CD14-positive monocyte (primary cell): ENCODE measurements around the gene ZBP1. TPM values are rescaled to one million over a fixed set of nuclear protein-coding genes. Genes with fewer than 3 reads are reported as not detected.

Source experiments
- DNase-seq, 3 donors: peaks; one replicate each; pipeline ENCODE4 v3.0.0-alpha.2; 2011 to 2022
- H2AFZ ChIP-seq: 2 replicates; pipeline ENCODE4 v1.6.0; 2012; ENCODE audit warnings: mild to moderate bottlenecking, low read depth, low read length, inconsistent platforms; ENCODE audit not compliant: insufficient read depth, poor library complexity, severe bottlenecking
- H3K27ac ChIP-seq, 2 donors: 1 replicate in 1 of 2; 2 replicates in 1 of 2; pipeline ENCODE4 v1.5.1; 2012 to 2013; ENCODE audit warnings: low read length in 2 of 2, control low read depth in 1 of 2, inconsistent platforms in 1 of 2, low read depth in 1 of 2, mild to moderate bottlenecking in 1 of 2
- H3K27me3 ChIP-seq, 2 donors: one replicate each; pipeline versions ENCODE4 v1.6.0 to v1.6.1; 2011 to 2013; ENCODE audit warnings: low read length in 2 of 2; ENCODE audit not compliant: control insufficient read depth in 2 of 2, insufficient read depth in 2 of 2
- H3K36me3 ChIP-seq, 2 donors: replicated peaks in 1 of 2; 1 replicate in 1 of 2; 2 replicates in 1 of 2; pipeline versions ENCODE4 v1.5.1 to v1.6.1; 2012 to 2013; ENCODE audit warnings: low read length in 2 of 2, control low read depth in 1 of 2, inconsistent platforms in 1 of 2, mild to moderate bottlenecking in 1 of 2; ENCODE audit not compliant: insufficient read depth in 2 of 2, control insufficient read depth in 1 of 2
- H3K4me1 ChIP-seq, 2 donors: 1 replicate in 1 of 2; 2 replicates in 1 of 2; pipeline versions ENCODE4 v1.5.1 to v1.6.1; 2012 to 2013; ENCODE audit warnings: low read length in 2 of 2, control low read depth in 1 of 2, inconsistent platforms in 1 of 2, mild to moderate bottlenecking in 1 of 2, moderate library complexity in 1 of 2; ENCODE audit not compliant: insufficient read depth in 2 of 2, control insufficient read depth in 1 of 2
- H3K4me2 ChIP-seq: replicated peaks from 2 replicates; pipeline ENCODE3; 2012; ENCODE audit warnings: low read length, moderate library complexity, mild to moderate bottlenecking; ENCODE audit not compliant: poor library complexity, severe bottlenecking; ENCODE audit errors: extremely low read depth
- H3K4me3 ChIP-seq, 3 experiments: fragments of 200-600 bp in 1 of 3; sonication (generic) in 1 of 3; replicated peaks in 1 of 3; 1 replicate in 2 of 3; 2 replicates in 1 of 3; pipeline ENCODE4 v1.5.1; 2011 to 2013; ENCODE audit warnings: low read length in 3 of 3, mild to moderate bottlenecking in 3 of 3, control low read depth in 2 of 3, low read depth in 2 of 3, inconsistent platforms in 1 of 3, moderate library complexity in 1 of 3
- H3K79me2 ChIP-seq: 2 replicates; pipeline ENCODE4 v1.6.0; 2012; ENCODE audit warnings: mild to moderate bottlenecking, control low read depth, inconsistent platforms, low read length, moderate library complexity; ENCODE audit not compliant: insufficient read depth
- H3K9ac ChIP-seq: 2 replicates; pipeline ENCODE4 v1.6.0; 2017; ENCODE audit warnings: low read length, mild to moderate bottlenecking; ENCODE audit not compliant: insufficient read depth, poor library complexity, severe bottlenecking
- H3K9me3 ChIP-seq, 2 donors: replicated peaks in 1 of 2; 1 replicate in 1 of 2; 2 replicates in 1 of 2; pipeline versions ENCODE4 v1.5.1 to v1.6.1; 2012 to 2013; ENCODE audit warnings: low read length in 2 of 2, control low read depth in 1 of 2; ENCODE audit not compliant: control insufficient read depth in 1 of 2, insufficient read depth in 1 of 2
- H4K20me1 ChIP-seq: 2 replicates; pipeline ENCODE4 v1.6.0; 2012; ENCODE audit warnings: mild to moderate bottlenecking, low read length, control low read depth, moderate library complexity; ENCODE audit not compliant: insufficient read depth
- H3K27ac Mint-ChIP-seq, 7 donors: one replicate each; pipeline ENCODE4 v1.8.0; 2020; ENCODE audit warnings: mild to moderate bottlenecking in 7 of 7, mixed read lengths in 7 of 7, moderate library complexity in 6 of 7, inconsistent platforms in 2 of 7
- H3K27me3 Mint-ChIP-seq, 3 donors: one replicate each; pipeline ENCODE4 v1.8.0; 2021 to 2022; ENCODE audit warnings: low read depth in 3 of 3, mild to moderate bottlenecking in 3 of 3, mixed read lengths in 3 of 3, moderate library complexity in 3 of 3, inconsistent platforms in 1 of 3
- H3K36me3 Mint-ChIP-seq, 2 donors: one replicate each; pipeline ENCODE4 v1.8.0; 2020; ENCODE audit warnings: mixed read lengths in 2 of 2, inconsistent platforms in 1 of 2, mild to moderate bottlenecking in 1 of 2
- H3K4me1 Mint-ChIP-seq: one replicate; pipeline ENCODE4 v1.8.0; 2020; ENCODE audit warnings: mild to moderate bottlenecking, mixed read lengths
- H3K4me3 Mint-ChIP-seq, 2 donors: one replicate each; pipeline ENCODE4 v1.8.0; 2020; ENCODE audit warnings: mild to moderate bottlenecking in 2 of 2, mixed read lengths in 2 of 2, moderate library complexity in 1 of 2
- H3K9me3 Mint-ChIP-seq, 7 donors: one replicate each; pipeline ENCODE4 v1.8.0; 2020 to 2022; ENCODE audit warnings: mixed read lengths in 7 of 7, mild to moderate bottlenecking in 6 of 7, moderate library complexity in 6 of 7, inconsistent platforms in 2 of 7
- WGBS: methylation state at CpG from one replicate; pipeline ENCODE4 v1.1.5; 2013; ENCODE audit warnings: missing lambda C conversion rate; ENCODE audit not compliant: insufficient coverage; 5-methylcytosine and 5-hydroxymethylcytosine counted together
- intact Hi-C, 2 donors: fragments of 100-400 bp; cut with micrococcal nuclease; formaldehyde crosslinking; loops; one replicate each; pipeline versions ENCODE4 v1.15.0 to v1.15.1; 2023
- polyA plus RNA-seq, 3 donors: library from polyadenylated mRNA; depleted of rRNA in 1 of 3; unstranded in 2 of 3; stranded (reverse) in 1 of 3; fragments of 300-500 nt in 2 of 3; fragments of >200 nt in 1 of 3; fragmentation: Illumina TruSeq in 2 of 3; gene quantifications; 1 replicate in 2 of 3; 2 replicates in 1 of 3; pipeline ENCODE4 v1.2.3, GENCODE V29; 2012 to 2021
- TF ChIP-seq, protein P1 (sequence below): fragments of 200-600 bp; IDR thresholded peaks from one replicate; pipeline ENCODE4 v1.8.0; 2022; ENCODE audit warnings: antibody characterized with exemption, mild to moderate bottlenecking

ZBP1 gene
- polyA plus RNA-seq, 3 donors = 2.8 to 25.9 (median 3.0) TPM

GRCh38 chr20:57555457-57556184 is 64.6 kb downstream of the ZBP1 start:
- Histone ChIP-seq H3K36me3 (no peaks in the 10 kb centered on the region), H3K79me2 (no peaks in the 10 kb centered on the region), H3K9ac (no peak overlapping the region), H3K4me3 (no peak overlapping the region), H2AFZ (no peak overlapping the region), H4K20me1 (no peaks in the 10 kb centered on the region), H3K9me3 (no peaks in the 10 kb centered on the region), H3K4me1 (no peaks in the 10 kb centered on the region), H3K4me2 (no peak overlapping the region), H3K27me3 (no peaks in the 10 kb centered on the region), H3K27ac (no peak overlapping the region)
- WGBS = 84% methylated on average over 9 of the region's 11 CpGs
- intact Hi-C loops = no loop called here
- H3K9me3 Mint-ChIP-seq = no peaks in the 10 kb centered on the region
- DNase-seq = no peak
- TF ChIP-seq, protein P1, sequence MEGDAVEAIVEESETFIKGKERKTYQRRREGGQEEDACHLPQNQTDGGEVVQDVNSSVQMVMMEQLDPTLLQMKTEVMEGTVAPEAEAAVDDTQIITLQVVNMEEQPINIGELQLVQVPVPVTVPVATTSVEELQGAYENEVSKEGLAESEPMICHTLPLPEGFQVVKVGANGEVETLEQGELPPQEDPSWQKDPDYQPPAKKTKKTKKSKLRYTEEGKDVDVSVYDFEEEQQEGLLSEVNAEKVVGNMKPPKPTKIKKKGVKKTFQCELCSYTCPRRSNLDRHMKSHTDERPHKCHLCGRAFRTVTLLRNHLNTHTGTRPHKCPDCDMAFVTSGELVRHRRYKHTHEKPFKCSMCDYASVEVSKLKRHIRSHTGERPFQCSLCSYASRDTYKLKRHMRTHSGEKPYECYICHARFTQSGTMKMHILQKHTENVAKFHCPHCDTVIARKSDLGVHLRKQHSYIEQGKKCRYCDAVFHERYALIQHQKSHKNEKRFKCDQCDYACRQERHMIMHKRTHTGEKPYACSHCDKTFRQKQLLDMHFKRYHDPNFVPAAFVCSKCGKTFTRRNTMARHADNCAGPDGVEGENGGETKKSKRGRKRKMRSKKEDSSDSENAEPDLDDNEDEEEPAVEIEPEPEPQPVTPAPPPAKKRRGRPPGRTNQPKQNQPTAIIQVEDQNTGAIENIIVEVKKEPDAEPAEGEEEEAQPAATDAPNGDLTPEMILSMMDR = no peak
- H3K36me3 Mint-ChIP-seq = no peaks in the 10 kb centered on the region
- peaks cover 3 to 30% (median 12%) of the 10 kb centered on the region in 3 donors for H3K27me3 Mint-ChIP-seq
- H3K4me1 Mint-ChIP-seq = no peaks in the 10 kb centered on the region
- no peak overlapping the region for H3K27ac Mint-ChIP-seq
- H3K4me3 Mint-ChIP-seq = no peak overlapping the region

Other genes with a start within 250 kb of the ZBP1 start
- gene RBM38, start 229.0 kb downstream of the ZBP1 start, polyA plus RNA-seq = 10 to 100 TPM in 2 of 3 donors, 1 to 10 TPM in 1; 7.5 to 48.3 (median 17.8) TPM
- not detected for gene CTCFL, start 95.3 kb downstream of the ZBP1 start, polyA plus RNA-seq
- not detected for gene PCK1, start 59.3 kb downstream of the ZBP1 start, polyA plus RNA-seq
- gene PMEPA1, start 89.6 kb upstream of the ZBP1 start, polyA plus RNA-seq = under 1 TPM; 0.12 to 0.73 (median 0.59) TPM